Activated naive CD4-positive, alpha-beta T cell (primary cell): ENCODE results near the gene KLHL6.
"Not testable (repeated sequence)": the region's sequence is repeated elsewhere in the genome, so short reads cannot be mapped to it uniquely, and the experiment has no call there.

Experiments used
- DNase-seq, 4 experiments: peaks; one replicate each; lab custom pipeline; 2025; lab: John Stamatoyannopoulos, UW

KLHL6 gene

DNA sequence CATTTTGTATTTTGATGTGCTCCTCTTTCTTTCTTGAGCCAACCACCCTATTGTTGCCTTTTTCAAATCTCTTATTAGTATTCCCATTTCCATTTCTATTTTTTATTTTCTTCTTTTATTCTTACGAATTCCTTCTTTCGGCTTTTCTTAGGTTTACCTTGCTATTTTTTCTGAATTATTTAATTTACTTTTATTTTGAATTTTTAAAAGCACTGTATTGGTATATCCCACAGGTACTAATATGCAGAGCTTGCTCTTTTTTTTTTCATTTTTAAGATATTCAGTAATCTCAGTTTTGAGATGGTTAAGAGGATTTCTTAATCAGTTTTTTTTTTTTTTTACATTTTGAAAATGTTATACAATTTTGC, 108.7 kb downstream of the KLHL6 start:
- DNase-seq, result no peak

DNA sequence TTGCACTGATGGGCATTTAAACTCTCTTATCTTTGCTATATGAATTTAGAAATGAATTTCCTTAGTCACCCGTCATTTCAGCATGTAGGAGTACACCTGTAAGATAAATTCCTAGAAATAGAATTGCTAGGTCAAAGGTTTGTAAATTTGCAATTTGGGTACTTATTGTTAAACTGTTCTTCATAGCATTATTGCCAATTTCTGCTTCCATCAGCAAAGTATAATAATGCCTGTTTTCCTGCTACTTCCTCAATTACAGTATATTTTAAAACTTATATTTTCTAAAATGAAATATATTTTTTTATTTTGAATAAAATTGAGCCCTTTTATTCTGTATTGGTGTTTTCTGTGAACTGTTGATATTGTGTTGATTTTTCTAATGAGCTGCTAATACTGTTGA, 110.8 kb downstream of the KLHL6 start:
- no peak for DNase-seq

DNA sequence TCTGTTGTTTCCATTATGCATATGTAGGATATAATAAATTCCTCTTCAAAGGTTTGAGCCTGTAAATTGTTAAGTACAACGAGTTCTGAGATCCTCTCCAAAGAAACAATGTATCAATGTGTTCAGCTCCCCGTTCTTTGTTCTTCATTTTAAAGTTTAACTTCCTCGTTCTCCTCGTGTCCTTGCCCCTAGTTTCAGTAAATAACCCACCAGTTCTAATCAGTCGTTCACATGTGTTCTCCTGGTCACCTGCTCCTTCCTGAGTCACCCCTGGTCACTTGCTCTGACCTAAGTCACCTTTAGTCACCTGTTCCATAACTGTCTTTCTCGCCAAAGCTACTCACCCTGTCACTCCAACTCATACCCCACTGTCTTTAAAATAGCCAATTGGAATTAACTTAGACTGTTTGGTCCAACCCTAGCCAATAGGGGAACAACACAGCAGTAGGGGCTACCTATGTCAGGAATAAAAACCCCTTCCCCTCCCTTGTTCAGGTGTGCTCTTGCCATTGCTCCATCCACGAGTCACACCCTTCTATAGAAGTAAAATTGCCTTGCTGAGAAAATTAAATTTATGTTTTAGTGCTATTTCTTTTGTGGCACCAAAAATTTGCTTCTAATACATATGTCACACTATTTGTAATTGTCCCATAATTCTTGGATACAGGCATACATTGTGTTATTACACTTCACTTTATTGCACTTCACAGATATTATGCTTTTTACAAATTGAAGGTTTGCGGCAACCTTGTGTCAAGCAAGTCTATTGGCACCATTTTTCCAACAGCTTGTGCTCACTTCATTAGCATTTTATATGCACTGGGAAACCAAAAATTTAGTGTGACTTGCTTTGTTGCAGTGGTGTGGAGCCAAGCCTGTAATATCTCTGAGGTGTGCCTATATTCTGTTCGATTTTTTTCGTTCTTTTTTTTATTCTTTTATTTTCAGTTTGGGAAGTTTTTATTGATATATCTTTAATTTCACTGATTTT, 111.8 kb downstream of the KLHL6 start:
- no peak for DNase-seq

DNA sequence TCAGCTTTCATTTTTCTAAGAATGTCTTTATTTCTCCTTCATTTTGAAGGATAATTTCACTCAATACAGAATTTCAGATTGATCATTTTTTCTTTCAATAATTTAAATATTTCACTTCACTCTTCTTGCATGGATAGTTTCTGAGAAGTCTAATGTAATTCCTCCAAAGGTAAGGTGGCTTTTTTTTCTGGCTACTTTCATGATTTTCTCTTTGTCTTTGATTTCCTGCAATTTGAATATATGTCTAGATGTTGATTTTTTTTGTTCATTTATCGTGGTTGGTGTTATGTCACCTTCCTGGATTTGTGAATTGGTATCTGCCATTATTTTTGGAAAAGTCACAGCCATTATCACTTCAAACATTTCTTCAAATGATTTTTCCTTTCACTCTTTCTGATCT, 112.5 kb downstream of the KLHL6 start:
- DNase-seq, result no peak

DNA sequence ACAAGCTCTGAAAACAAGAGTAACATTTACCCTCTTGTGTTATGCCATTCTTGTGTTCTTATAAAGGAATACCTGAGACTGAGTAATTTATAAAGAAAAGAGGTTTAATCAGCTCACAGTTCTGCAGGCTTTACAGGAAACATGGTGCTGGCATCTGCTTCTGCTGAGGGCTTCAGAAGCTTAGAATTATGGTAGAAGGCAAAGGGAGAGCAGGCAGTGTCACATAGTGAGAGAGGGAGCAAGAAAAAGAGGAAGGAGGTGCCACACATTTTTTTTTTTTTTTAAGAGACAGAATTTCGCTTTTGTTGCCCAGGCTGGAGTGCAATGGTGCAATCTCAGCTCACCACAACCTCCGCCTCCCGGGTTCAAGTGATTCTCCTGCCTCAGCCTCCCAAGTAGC, 115.0 kb downstream of the KLHL6 start:
- DNase-seq, result not testable (repeated sequence)

DNA sequence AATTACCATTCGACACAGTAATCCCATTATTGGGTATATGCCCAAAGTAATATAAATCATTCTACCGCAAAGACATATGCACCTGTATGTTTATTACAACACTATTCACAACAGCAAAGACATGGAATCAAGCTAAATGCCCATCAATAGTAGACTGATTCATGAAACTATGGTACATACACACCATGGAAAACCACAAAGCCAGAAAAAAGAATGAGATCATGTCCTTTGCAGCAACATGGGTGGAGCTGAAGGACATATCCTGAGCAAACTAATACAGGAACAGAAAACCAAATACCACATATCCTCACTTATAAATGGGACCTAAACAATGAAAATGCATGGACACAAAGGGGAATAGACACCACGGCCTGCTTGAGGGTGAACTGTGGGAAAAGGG, 116.0 kb downstream of the KLHL6 start:
- no peak for DNase-seq

DNA sequence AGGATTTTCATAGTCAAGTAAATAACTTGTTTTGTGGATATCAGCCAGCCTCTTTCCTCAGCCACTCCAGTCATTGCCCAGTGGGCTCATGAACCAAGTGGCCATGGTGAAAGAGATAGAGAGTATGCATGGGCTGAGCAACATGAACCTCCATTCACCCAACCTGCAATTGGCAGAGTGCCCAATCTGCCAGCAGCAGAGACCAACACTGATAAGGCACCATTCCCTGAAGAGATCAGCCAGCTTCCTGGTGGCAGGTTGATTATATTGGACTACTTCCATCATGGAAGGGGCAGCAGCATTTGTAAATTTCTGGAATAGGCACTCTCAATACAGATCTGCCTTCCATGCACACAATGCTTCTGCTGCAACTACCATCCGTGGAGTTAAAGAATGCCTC, 116.8 kb downstream of the KLHL6 start:
- no peak for DNase-seq

DNA sequence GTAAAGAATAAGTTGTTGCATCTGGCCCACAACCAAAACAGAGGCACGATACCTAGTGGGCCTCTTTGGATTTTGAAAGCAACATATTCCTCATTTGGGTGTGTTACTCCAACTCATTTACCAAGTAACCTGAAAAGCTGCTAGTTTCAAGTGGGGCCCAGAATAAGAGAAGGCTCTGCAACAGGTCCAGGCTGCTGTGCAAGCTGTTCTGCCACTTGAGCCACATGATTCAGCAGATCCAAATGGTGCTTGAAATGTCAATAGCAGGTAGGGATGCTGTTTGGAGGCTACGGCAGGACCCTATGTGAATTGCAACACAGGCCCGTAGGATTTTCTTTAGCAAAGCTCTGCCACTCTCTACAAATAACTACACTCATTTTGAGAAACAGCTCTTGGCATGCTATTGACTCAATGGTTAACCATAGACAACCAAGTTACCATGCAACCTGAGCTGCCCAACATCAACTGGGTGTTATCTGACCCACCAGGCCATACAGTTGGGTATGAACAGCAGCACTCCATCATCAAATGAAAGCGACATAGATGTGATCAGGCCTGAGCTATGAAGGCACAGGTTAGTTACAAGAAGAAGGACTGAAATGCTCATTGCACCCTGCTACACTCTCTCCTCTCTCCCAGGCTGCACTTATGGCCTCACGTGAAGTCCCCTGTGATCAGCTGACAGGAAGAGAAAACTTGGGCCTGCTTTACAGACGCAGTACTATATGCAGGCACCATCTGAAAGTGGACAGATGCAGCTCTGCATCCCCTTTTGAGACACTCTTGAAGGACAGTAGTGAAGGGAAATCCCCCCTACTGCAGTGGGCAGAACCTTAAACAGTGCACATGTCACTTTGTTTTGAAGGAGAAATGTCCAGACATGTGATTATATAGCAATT, 117.6 kb downstream of the KLHL6 start:
- no peak for DNase-seq
